A549 (cell line): ENCODE results near the gene ZFYVE28. TPM values are rescaled to one million over a fixed set of nuclear protein-coding genes. Genes with fewer than 3 reads are reported as not detected.

Experiments used
- ATAC-seq, 2 experiments: fragments of 200-7000 bp in 1 of 2; fragments of >200 bp in 1 of 2; cut with Nextera tagmentation in 1 of 2; cut with Tn5 transposase in 1 of 2; 3 replicates each; pipeline versions ENCODE4 v1.8.0 to v1.9.1; 2018 to 2020; ENCODE audit warnings: mild to moderate bottlenecking in 1 of 2, moderate library complexity in 1 of 2
- CTCF ChIA-PET: fragments of 300-600 bp; sonication (Branson Sonifier 250); formaldehyde crosslinking; extraction: SDS; loops from one replicate; lab custom pipeline; 2021; ENCODE audit warnings: antibody characterized with exemption, inconsistent platforms; lab: Yijun Ruan, JAX
- POLR2A ChIA-PET: fragments of 350-600 bp; formaldehyde crosslinking; extraction: SDS; loops from one replicate; lab custom pipeline; 2021; ENCODE audit warnings: antibody characterized with exemption, inconsistent platforms; lab: Yijun Ruan, JAX
- DNase-seq, 2 experiments: peaks; one replicate each; pipeline versions ENCODE4 v3.0.0 to v3.0.0-alpha.2; 2011 to 2016; ENCODE audit warnings: low read depth in 1 of 2, low spot score in 1 of 2
- FAIRE-seq: peaks from 2 replicates; lab custom pipeline; 2011; peaks lifted over from hg19 to GRCh38; lab: Jason Lieb, UNC
- H3K27ac ChIP-seq, 2 experiments: fragments of >200 bp; sonication (Bioruptor Twin); formaldehyde crosslinking; 3 replicates each; pipeline ENCODE4 v1.5.1; 2016 to 2017
- H3K4me1 ChIP-seq: fragments of >200 bp; sonication (Bioruptor Twin); formaldehyde crosslinking; 3 replicates; pipeline ENCODE4 v1.6.1; 2016
- H3K4me2 ChIP-seq: fragments of >200 bp; sonication (Bioruptor Twin); formaldehyde crosslinking; 3 replicates; pipeline ENCODE4 v1.6.1; 2016
- H3K4me3 ChIP-seq: fragments of >200 bp; sonication (Bioruptor Twin); formaldehyde crosslinking; 3 replicates; pipeline ENCODE4 v1.5.1; 2016
- H3K9me3 ChIP-seq: fragments of >200 bp; sonication (Bioruptor Twin); formaldehyde crosslinking; 3 replicates; pipeline ENCODE4 v1.6.1; 2016
- CHD4 ChIP-seq: fragments of 200-600 bp; sonication (generic); IDR thresholded peaks from 2 replicates; pipeline ENCODE4 v1.6.1; 2016; ENCODE audit warnings: antibody characterized with exemption, mild to moderate bottlenecking, borderline replicate concordance
- EP300 ChIP-seq, 2 experiments: fragments of >200 bp; sonication (Bioruptor Twin); formaldehyde crosslinking; IDR thresholded peaks; 2 replicates in 1 of 2; 3 replicates in 1 of 2; pipeline ENCODE4 v1.6.1; 2016 to 2017
- ESRRA ChIP-seq: fragments of 150-350 bp; IDR thresholded peaks from 2 replicates; pipeline ENCODE4 v1.6.1; 2014; ENCODE audit warnings: mild to moderate bottlenecking, low read length, borderline replicate concordance
- FOSB ChIP-seq: fragments of 250-450 bp; sonication (Bioruptor Pico); IDR thresholded peaks from 2 replicates; pipeline ENCODE4 v1.5.0; 2020; ENCODE audit warnings: mild to moderate bottlenecking, moderate library complexity
- FOSL2 ChIP-seq, 2 experiments: fragments of 450-650 bp in 1 of 2; fragments of >200 bp in 1 of 2; sonication (Bioruptor Twin) in 1 of 2; formaldehyde crosslinking; IDR thresholded peaks; 2 replicates each; pipeline versions ENCODE4 v1.5.0 to v1.6.1; 2016 to 2020; ENCODE audit warnings: mild to moderate bottlenecking in 1 of 2, moderate library complexity in 1 of 2
- FOXS1 ChIP-seq: fragments of 250-450 bp; sonication (Bioruptor Pico); IDR thresholded peaks from 2 replicates; pipeline ENCODE4 v1.5.0; 2020; ENCODE audit warnings: mild to moderate bottlenecking, moderate library complexity
- HDAC2 ChIP-seq: fragments of 200-600 bp; sonication (generic); IDR thresholded peaks from 2 replicates; pipeline ENCODE4 v1.6.1; 2016
- HOXB13 ChIP-seq: fragments of 250-450 bp; sonication (Bioruptor Pico); IDR thresholded peaks from 2 replicates; pipeline ENCODE4 v1.5.0; 2020; ENCODE audit warnings: low read depth, mild to moderate bottlenecking, moderate library complexity
- HOXB5 ChIP-seq: fragments of 250-450 bp; sonication (Bioruptor Pico); IDR thresholded peaks from 2 replicates; pipeline ENCODE4 v1.5.0; 2020; ENCODE audit warnings: mild to moderate bottlenecking, moderate library complexity
- JUNB ChIP-seq: fragments of >200 bp; sonication (Bioruptor Twin); formaldehyde crosslinking; IDR thresholded peaks from 2 replicates; pipeline ENCODE4 v1.6.1; 2016
- KDM1A ChIP-seq: fragments of 200-600 bp; sonication (generic); IDR thresholded peaks from 2 replicates; pipeline ENCODE4 v1.6.1; 2016; ENCODE audit warnings: low read depth, mild to moderate bottlenecking
- MAFK ChIP-seq: fragments of 450-650 bp; IDR thresholded peaks from 2 replicates; pipeline ENCODE4 v1.6.1; 2014; ENCODE audit not compliant: partially characterized antibody
- MYC ChIP-seq: IDR thresholded peaks from 2 replicates; pipeline ENCODE4 v1.6.1; 2012; ENCODE audit warnings: mild to moderate bottlenecking, inconsistent platforms, low read length, improper control_type of control experiment, borderline replicate concordance
- NPAS2 ChIP-seq: fragments of 250-450 bp; sonication (Bioruptor Pico); IDR thresholded peaks from 2 replicates; pipeline ENCODE4 v1.8.0; 2022; ENCODE audit warnings: mild to moderate bottlenecking, moderate library complexity, borderline replicate concordance
- NR3C1 ChIP-seq: fragments of >200 bp; sonication (Bioruptor Twin); formaldehyde crosslinking; IDR thresholded peaks from 3 replicates; pipeline ENCODE4 v1.6.1; 2017
- POLR2A ChIP-seq: IDR thresholded peaks from 2 replicates; pipeline ENCODE4 v1.6.1; 2012; ENCODE audit warnings: mild to moderate bottlenecking, low read length
- RCOR1 ChIP-seq: fragments of 150-350 bp; IDR thresholded peaks from 2 replicates; pipeline ENCODE4 v1.6.1; 2014; ENCODE audit warnings: antibody characterized with exemption, low read length, low read depth
- SREBF2 ChIP-seq: fragments of 450-650 bp; IDR thresholded peaks from 2 replicates; pipeline ENCODE4 v1.6.1; 2014; ENCODE audit warnings: mild to moderate bottlenecking, moderate library complexity
- ZNF302 ChIP-seq: fragments of 250-450 bp; sonication (Bioruptor Pico); IDR thresholded peaks from 2 replicates; pipeline ENCODE4 v1.9.0; 2021; ENCODE audit warnings: inconsistent platforms, mild to moderate bottlenecking, moderate library complexity
- WGBS: methylation state at CpG from one replicate; pipeline ENCODE4 v1.1.6; 2017; ENCODE audit errors: missing lambda C conversion rate; 5-methylcytosine and 5-hydroxymethylcytosine counted together
- polyA plus RNA-seq, 4 experiments: library from polyadenylated mRNA; depleted of rRNA in 3 of 4; stranded (reverse); fragments of >200 nt; fragmentation: RNase III in 1 of 4; extraction: RNeasy Plus Mini Kit Qiagen cat#74134 plus additional on column Dnase treatment in 1 of 4; gene quantifications; 2 replicates in 3 of 4; 3 replicates in 1 of 4; pipeline ENCODE4 v1.2.3, GENCODE V29; 2011 to 2017
- TF ChIP-seq, protein P1 (sequence below): fragments of >200 bp; sonication (Bioruptor Twin); formaldehyde crosslinking; IDR thresholded peaks from 3 replicates; pipeline ENCODE4 v1.6.1; 2016
- TF ChIP-seq, protein P2 (sequence below): IDR thresholded peaks from 2 replicates; pipeline ENCODE4 v1.6.1; 2012; ENCODE audit warnings: low read depth, borderline replicate concordance
- TF ChIP-seq, protein P3 (sequence below): fragments of 200-600 bp; sonication (generic); IDR thresholded peaks from 2 replicates; pipeline ENCODE4 v1.6.1; 2016; ENCODE audit warnings: antibody characterized with exemption, mild to moderate bottlenecking, moderate library complexity

The ZFYVE28 gene
- polyA plus RNA-seq, 2 of the 4 experiments (the other 2 are of a cell fraction) = 2.1 to 2.3 TPM

DNA sequence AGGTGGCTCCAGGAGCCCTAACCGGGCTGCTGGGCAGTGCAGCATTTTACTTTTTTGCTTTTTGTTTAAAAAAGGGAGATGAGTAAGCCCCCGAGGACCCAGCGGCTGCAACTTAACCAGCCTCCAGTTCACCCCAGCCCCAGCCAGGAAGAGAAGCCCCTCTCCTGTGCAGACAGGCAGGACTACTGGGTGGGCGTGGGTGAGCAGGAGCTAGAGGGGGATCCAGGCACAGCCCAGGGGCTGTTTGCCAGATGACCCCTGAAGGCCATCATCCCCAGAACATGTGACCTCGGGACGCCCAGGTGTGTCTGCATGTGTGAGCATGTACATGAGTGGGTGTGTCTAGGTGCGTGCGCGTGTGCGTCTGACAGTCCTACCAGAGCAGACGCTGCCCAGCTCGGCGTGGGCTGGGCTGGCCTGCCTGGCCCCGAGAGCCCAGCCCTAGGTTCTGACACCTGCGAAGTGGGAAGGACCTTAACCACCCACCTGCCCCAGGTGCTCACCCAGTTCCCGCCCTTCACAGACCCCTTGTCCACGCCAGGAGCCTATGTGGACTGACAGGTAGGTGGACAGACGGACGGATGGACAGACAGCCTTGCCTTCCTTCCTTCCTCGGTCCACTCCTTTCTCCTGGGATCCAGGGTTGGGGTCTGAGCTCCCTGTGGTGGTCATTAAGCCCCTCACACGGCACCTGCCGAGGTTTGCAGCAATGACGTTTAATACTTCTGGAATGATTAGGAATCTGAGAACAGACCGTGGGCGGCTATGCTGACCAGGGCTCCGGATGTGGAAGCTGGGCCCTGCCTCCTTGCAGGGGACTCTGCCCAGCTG, 168.7 kb downstream of the ZFYVE28 start (continued):
- TF ChIP-seq ZNF302 (CRISPR knock-in tag) (no peak), MAFK (no peak), FOSB (CRISPR knock-in tag) (no peak), MYC (no peak), FOXS1 (no peak), EP300 (IDR thresholded peaks at IDR 0.05) (no peak), RCOR1 (no peak)

DNA sequence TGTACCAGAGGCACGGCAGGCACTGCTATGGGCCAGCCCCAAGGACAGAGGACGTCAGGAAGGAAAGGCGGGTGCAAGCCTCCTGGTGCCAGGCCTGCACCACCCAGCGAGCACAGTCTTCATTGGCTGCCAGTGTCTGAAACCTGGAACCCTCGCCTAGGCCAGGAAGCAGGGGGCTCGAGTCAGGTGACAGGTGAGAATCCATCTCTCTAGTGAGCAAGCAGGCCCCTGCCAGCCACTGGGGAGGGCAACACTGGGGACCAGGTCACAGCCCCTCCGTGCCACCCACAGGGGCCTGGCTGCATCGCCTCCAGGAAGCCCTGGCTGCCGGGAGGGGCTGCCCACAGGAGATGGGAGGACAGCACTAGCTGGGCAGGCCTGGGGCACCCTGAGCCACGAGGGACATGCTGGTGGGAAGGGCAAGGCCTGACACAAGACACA, 169.6 kb downstream of the ZFYVE28 start:
- ATAC-seq (no peak), DNase-seq (no peak), FAIRE-seq (no peak)
- Histone ChIP-seq H3K4me2 (no peak overlapping the region), H3K4me3 (no peak overlapping the region), H3K27ac (no peak overlapping the region), H3K9me3 (no peaks in the 10 kb centered on the region), H3K4me1 (no peaks in the 10 kb centered on the region)
- ChIA-PET CTCF (interaction anchor here (2.2 kb wide), 1 partner anchor 28 kb away, joined by 6 read pairs; no protein-coding TSS in a partner anchor), POLR2A (no interaction called here)
- no peak for TF ChIP-seq FOXS1
- TF ChIP-seq POLR2A = no peak
- 83% methylated on average over 6 of the region's 10 CpGs for WGBS

DNA sequence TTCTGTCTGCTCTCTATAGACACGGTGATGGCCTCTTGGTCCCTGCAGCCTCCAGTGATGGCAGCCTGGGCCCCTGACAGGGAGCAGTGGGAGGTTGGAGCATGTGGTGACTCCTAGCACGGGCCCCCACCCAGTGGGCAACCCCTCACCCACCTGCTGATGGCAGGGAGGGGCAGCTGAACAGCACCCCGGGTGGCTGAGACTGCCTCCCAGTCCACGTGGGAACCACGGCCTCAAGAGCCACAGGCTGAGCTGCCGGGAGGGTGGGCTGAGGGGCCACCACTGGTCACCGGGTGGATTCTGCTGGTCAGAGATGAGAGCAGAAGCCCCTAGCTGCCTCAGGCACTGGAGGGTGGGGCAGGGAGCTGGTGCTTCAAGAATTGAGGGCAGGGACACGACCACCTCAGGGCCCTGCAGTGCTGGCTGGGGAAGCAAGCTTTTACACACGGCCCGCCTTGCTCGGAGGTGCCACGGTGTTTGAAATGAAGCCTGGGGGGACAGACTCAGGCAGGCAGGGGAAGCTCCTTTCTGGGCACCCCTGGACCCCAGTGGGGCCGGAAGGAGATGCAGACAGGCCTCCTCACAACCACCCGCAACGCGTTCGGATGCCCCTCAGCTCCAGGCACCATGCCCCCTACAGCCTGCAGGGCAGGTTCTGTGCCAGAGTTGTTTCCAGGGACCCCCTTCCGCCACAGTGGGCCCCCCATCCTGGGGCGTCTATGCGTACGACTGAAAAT, 170.2 kb downstream of the ZFYVE28 start:
- TF ChIP-seq MYC (no peak), NR3C1 (no peak), HOXB13 (CRISPR knock-in tag) (no peak), SREBF2 (no peak), CHD4 (no peak), ESRRA (no peak), ZNF302 (CRISPR knock-in tag) (no peak), HDAC2 (no peak), KDM1A (no peak), FOSL2 (IDR thresholded peaks at IDR 0.05) (no peak), FOSL2 (CRISPR knock-in tag; IDR thresholded peaks at IDR 0.05) (no peak), EP300 (IDR thresholded peaks at IDR 0.05) (no peak), JUNB (no peak), HOXB5 (CRISPR knock-in tag) (no peak), NPAS2 (CRISPR knock-in tag) (no peak)
- TF ChIP-seq, protein P1, sequence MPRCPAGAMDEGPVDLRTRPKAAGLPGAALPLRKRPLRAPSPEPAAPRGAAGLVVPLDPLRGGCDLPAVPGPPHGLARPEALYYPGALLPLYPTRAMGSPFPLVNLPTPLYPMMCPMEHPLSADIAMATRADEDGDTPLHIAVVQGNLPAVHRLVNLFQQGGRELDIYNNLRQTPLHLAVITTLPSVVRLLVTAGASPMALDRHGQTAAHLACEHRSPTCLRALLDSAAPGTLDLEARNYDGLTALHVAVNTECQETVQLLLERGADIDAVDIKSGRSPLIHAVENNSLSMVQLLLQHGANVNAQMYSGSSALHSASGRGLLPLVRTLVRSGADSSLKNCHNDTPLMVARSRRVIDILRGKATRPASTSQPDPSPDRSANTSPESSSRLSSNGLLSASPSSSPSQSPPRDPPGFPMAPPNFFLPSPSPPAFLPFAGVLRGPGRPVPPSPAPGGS = no peak
- TF ChIP-seq, protein P2, sequence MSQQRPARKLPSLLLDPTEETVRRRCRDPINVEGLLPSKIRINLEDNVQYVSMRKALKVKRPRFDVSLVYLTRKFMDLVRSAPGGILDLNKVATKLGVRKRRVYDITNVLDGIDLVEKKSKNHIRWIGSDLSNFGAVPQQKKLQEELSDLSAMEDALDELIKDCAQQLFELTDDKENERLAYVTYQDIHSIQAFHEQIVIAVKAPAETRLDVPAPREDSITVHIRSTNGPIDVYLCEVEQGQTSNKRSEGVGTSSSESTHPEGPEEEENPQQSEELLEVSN = no peak
- TF ChIP-seq, protein P3, sequence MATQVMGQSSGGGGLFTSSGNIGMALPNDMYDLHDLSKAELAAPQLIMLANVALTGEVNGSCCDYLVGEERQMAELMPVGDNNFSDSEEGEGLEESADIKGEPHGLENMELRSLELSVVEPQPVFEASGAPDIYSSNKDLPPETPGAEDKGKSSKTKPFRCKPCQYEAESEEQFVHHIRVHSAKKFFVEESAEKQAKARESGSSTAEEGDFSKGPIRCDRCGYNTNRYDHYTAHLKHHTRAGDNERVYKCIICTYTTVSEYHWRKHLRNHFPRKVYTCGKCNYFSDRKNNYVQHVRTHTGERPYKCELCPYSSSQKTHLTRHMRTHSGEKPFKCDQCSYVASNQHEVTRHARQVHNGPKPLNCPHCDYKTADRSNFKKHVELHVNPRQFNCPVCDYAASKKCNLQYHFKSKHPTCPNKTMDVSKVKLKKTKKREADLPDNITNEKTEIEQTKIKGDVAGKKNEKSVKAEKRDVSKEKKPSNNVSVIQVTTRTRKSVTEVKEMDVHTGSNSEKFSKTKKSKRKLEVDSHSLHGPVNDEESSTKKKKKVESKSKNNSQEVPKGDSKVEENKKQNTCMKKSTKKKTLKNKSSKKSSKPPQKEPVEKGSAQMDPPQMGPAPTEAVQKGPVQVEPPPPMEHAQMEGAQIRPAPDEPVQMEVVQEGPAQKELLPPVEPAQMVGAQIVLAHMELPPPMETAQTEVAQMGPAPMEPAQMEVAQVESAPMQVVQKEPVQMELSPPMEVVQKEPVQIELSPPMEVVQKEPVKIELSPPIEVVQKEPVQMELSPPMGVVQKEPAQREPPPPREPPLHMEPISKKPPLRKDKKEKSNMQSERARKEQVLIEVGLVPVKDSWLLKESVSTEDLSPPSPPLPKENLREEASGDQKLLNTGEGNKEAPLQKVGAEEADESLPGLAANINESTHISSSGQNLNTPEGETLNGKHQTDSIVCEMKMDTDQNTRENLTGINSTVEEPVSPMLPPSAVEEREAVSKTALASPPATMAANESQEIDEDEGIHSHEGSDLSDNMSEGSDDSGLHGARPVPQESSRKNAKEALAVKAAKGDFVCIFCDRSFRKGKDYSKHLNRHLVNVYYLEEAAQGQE = no peak
- whole genome bisulfite sequencing = 94% methylated on average over 9 of the region's 21 CpGs
- POLR2A ChIA-PET = no interaction called here

More for the DNA sequence above, 170.2 kb downstream of the ZFYVE28 start:
- Histone ChIP-seq H3K27ac (no peak overlapping the region), H3K4me3 (no peak overlapping the region), H3K4me2 (no peak overlapping the region), H3K4me1 (no peaks in the 10 kb centered on the region), H3K9me3 (no peaks in the 10 kb centered on the region)
- DNase-seq = no peak
- no peak for FAIRE-seq
- ATAC-seq = no peak
- CTCF ChIA-PET = no interaction called here
